ENCODE measurements around the gene RPL22.

RPL22 gene

DNA sequence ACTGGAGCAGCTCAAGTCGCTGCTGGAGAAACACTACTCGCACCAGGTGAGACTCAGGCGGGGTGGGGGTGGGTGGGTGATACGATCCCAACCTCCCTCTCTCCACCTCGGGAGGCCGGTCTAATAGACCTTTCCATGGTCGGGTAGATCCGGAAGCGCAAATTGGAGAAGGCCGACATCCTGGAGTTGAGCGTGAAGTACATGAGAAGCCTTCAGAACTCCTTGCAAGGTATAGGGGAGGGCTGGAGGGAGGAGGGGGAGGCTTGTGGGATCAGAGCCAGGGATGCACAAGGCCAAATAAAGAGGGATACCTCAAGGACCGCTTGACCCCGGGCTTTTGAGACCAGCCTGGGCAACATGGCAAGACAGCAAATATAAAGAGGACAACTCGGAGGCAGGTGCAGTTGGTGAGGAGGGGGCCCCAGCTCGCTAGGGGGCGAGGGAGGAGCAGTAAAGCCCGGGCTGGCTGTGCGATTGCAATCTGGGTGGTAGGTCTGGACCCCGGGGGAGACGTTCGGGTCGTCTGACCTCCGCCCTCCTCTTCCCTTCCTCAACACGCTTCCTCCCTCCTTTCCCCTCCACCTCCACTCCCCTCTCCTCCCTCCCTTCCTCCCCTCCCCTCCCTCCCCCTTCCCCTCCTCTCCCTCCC lies 45.1 kb upstream of the RPL22 start:
- no peak for DNase-seq (ENCODE audit: low read depth, low spot score)
- no peak overlapping the region for H3K9ac ChIP-seq (ENCODE audit: insufficient read length, low read depth)
- H3K27me3 ChIP-seq (ENCODE audit: insufficient read depth, insufficient read length), result peaks cover 64% of the 10 kb centered on the region
- no peaks in the 10 kb centered on the region for H3K9me3 ChIP-seq (ENCODE audit: insufficient read depth, low read length)
- H3K4me3 ChIP-seq (ENCODE audit: insufficient read length, low read depth), result no peak overlapping the region
- H3K36me3 ChIP-seq (ENCODE audit: insufficient read depth, insufficient read length, low read length), result no peaks in the 10 kb centered on the region
- no peaks in the 10 kb centered on the region for H3K4me1 ChIP-seq (ENCODE audit: insufficient read depth, insufficient read length)
- TF ChIP-seq SUZ12 (IDR thresholded peaks at IDR 0.05; ENCODE audit: extremely low read depth, insufficient read depth, insufficient read length) (no peak), YY1 (IDR thresholded peaks at IDR 0.05; ENCODE audit: insufficient read depth, insufficient read length) (no peak), ZNF274 (IDR thresholded peaks at IDR 0.05; ENCODE audit: low read depth, low read length) (no peak)

DNA sequence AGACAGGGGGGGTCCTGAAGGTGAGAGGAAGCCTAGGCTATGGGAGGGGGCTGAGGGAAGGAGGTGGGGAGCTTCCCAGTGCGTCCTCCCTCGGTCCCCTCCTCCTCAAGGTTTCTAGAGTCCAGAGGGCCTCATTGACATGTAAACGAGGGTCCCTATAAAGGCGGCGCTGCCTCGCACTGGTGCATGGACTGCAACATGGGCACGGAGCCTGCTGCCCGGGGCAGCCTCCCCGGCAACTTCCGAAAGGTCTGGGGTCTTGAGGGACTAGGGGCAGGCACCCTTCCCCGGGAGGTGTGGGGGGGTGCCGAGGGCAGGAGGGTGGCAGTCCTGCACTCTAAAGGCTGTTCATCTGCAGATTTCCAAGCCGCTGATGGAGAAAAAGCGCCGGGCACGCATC lies 44.6 kb upstream of the RPL22 start, which contains the start of gene HES3:
Gene HES3 (plus strand): TSS at position 187 of the 400 bp plus-strand sequence. CDS start 187 bp downstream, at position 374.
- H3K36me3 ChIP-seq (ENCODE audit: insufficient read depth, insufficient read length, low read length), result no peaks in the 10 kb centered on the region
- no peak within 1 kb of the TSS for H3K4me3 ChIP-seq (ENCODE audit: insufficient read length, low read depth)
- DNase-seq (ENCODE audit: low read depth, low spot score), result no peak
- H3K9ac ChIP-seq (ENCODE audit: insufficient read length, low read depth), result no peak within 1 kb of the TSS
- H3K9me3 ChIP-seq (ENCODE audit: insufficient read depth, low read length), result no peaks in the 10 kb centered on the region
- H3K4me1 ChIP-seq (ENCODE audit: insufficient read depth, insufficient read length), result no peaks in the 10 kb centered on the region
- TF ChIP-seq SUZ12 (IDR thresholded peaks at IDR 0.05; ENCODE audit: extremely low read depth, insufficient read depth, insufficient read length) (no peak), YY1 (IDR thresholded peaks at IDR 0.05; ENCODE audit: insufficient read depth, insufficient read length) (no peak), ZNF274 (IDR thresholded peaks at IDR 0.05; ENCODE audit: low read depth, low read length) (no peak)
- peaks cover 60% of the 10 kb centered on the region for H3K27me3 ChIP-seq (ENCODE audit: insufficient read depth, insufficient read length)

DNA sequence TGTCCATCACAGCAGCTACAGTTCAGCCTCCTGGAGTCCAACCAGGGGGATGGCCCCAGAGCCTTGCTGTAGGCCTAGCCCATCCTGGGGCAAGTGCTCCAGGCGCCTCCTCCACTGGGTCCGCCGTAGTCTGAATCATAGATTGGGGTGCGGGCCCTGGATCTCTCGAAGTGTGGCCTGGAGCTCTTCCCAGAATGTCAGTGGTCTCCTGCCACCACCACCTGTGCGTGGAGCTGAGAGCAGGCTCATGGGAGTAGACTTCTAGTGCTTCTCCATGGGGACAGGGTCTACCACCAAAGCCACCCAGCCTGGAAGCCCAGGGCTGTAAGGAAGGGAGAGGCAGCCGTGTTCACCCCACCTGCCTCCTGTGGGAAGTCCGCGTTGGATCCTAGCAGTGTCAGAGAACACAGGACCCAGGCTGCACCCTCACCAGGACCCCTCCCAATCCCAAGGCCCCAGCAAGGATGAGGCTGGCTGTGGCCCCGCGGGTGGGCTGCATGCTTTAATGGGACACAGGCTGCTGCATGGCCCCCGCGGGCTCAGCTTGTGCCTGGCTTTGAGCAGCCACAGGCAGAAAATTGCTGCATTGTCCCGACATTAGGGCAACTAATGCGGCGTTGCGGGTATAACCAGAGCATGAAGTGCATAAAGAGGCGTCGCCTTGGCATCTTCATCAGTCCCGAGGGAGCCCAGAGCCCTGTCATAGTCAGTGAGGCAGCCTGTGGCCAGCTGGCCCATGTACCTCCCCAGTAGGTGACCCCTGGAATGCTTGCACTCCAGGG lies 43.8 kb upstream of the RPL22 start:
- Histone ChIP-seq H3K4me1 (ENCODE audit: insufficient read depth, insufficient read length) (no peaks in the 10 kb centered on the region), H3K9me3 (ENCODE audit: insufficient read depth, low read length) (no peaks in the 10 kb centered on the region), H3K27me3 (ENCODE audit: insufficient read depth, insufficient read length) (peaks cover 53% of the 10 kb centered on the region), H3K9ac (ENCODE audit: insufficient read length, low read depth) (no peak overlapping the region), H3K36me3 (ENCODE audit: insufficient read depth, insufficient read length, low read length) (no peaks in the 10 kb centered on the region), H3K4me3 (ENCODE audit: insufficient read length, low read depth) (no peak overlapping the region)
- DNase-seq (ENCODE audit: low read depth, low spot score), result no peak
- TF ChIP-seq ZNF274 (IDR thresholded peaks at IDR 0.05; ENCODE audit: low read depth, low read length), result no peak
- TF ChIP-seq SUZ12 (IDR thresholded peaks at IDR 0.05; ENCODE audit: extremely low read depth, insufficient read depth, insufficient read length), result no peak
- TF ChIP-seq YY1 (IDR thresholded peaks at IDR 0.05; ENCODE audit: insufficient read depth, insufficient read length), result no peak

GRCh38 chr1:6241887-6242740 lies 42.7 kb upstream of the RPL22 start:
- no peak for DNase-seq (ENCODE audit: low read depth, low spot score)
- Histone ChIP-seq H3K4me3 (ENCODE audit: insufficient read length, low read depth) (no peak overlapping the region), H3K9me3 (ENCODE audit: insufficient read depth, low read length) (no peaks in the 10 kb centered on the region), H3K27me3 (ENCODE audit: insufficient read depth, insufficient read length) (peaks cover 41% of the 10 kb centered on the region), H3K36me3 (ENCODE audit: insufficient read depth, insufficient read length, low read length) (no peaks in the 10 kb centered on the region), H3K9ac (ENCODE audit: insufficient read length, low read depth) (peak overlapping the region; percentile 56), H3K4me1 (ENCODE audit: insufficient read depth, insufficient read length) (no peaks in the 10 kb centered on the region)
- no peak for TF ChIP-seq ZNF274 (IDR thresholded peaks at IDR 0.05; ENCODE audit: low read depth, low read length)
- TF ChIP-seq SUZ12 (IDR thresholded peaks at IDR 0.05; ENCODE audit: extremely low read depth, insufficient read depth, insufficient read length), result no peak
- no peak for TF ChIP-seq YY1 (IDR thresholded peaks at IDR 0.05; ENCODE audit: insufficient read depth, insufficient read length)

GRCh38 chr1:6241107-6241886 lies 41.9 kb upstream of the RPL22 start:
- H3K36me3 ChIP-seq (ENCODE audit: insufficient read depth, insufficient read length, low read length), result no peaks in the 10 kb centered on the region
- peak overlapping the region; percentile 56 for H3K9ac ChIP-seq (ENCODE audit: insufficient read length, low read depth)
- TF ChIP-seq YY1 (IDR thresholded peaks at IDR 0.05; ENCODE audit: insufficient read depth, insufficient read length) (no peak), SUZ12 (IDR thresholded peaks at IDR 0.05; ENCODE audit: extremely low read depth, insufficient read depth, insufficient read length) (no peak), ZNF274 (IDR thresholded peaks at IDR 0.05; ENCODE audit: low read depth, low read length) (no peak)
- H3K4me3 ChIP-seq (ENCODE audit: insufficient read length, low read depth), result no peak overlapping the region
- no peak for DNase-seq (ENCODE audit: low read depth, low spot score)
- H3K27me3 ChIP-seq (ENCODE audit: insufficient read depth, insufficient read length), result peaks cover 34% of the 10 kb centered on the region
- H3K4me1 ChIP-seq (ENCODE audit: insufficient read depth, insufficient read length), result no peaks in the 10 kb centered on the region
- H3K9me3 ChIP-seq (ENCODE audit: insufficient read depth, low read length), result no peaks in the 10 kb centered on the region

DNA sequence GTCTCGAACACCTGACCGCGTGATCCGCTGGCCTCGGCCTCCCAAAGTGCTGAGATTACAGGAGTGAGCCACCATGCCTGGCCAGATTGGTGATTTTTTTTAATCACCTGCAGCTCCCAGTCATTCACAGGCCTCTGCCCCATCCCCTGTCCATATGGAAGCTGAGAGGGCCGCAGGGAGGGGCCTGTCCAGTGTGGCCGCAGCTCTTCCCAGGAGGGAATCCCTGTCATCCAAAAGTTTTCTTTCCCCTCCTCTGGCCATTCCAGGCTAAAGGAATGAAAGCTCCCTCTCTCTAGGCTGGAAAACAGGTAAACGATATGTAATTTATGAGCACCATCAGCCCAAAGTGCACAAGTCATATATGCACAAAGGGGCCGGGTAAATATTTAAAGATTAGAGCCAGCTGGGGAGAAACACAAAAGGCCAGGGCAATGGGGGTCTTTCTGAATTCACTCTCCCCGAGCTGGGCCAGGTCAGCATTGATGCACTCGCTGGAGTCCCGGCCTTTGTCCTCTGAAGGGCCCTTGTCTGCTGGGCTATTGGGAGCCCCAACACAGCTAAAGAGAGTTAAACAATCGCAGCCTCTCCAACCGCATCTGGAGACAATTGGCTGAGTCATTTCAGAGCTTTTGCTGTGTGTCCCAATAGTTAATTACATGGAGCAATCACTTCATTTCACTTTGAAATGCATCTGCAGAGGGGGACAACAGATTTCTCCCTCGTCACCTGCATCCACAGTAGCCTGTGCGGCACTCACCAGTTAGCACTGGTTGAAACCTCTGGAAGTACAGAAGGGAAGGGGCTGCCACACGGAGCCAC lies 40.8 kb upstream of the RPL22 start:
- Histone ChIP-seq H3K27me3 (ENCODE audit: insufficient read depth, insufficient read length) (peaks cover 32% of the 10 kb centered on the region), H3K4me1 (ENCODE audit: insufficient read depth, insufficient read length) (no peaks in the 10 kb centered on the region), H3K36me3 (ENCODE audit: insufficient read depth, insufficient read length, low read length) (no peaks in the 10 kb centered on the region), H3K9ac (ENCODE audit: insufficient read length, low read depth) (peak overlapping the region; percentile 21), H3K4me3 (ENCODE audit: insufficient read length, low read depth) (no peak overlapping the region), H3K9me3 (ENCODE audit: insufficient read depth, low read length) (no peaks in the 10 kb centered on the region)
- TF ChIP-seq YY1 (IDR thresholded peaks at IDR 0.05; ENCODE audit: insufficient read depth, insufficient read length), result no peak
- no peak for TF ChIP-seq ZNF274 (IDR thresholded peaks at IDR 0.05; ENCODE audit: low read depth, low read length)
- TF ChIP-seq SUZ12 (IDR thresholded peaks at IDR 0.05; ENCODE audit: extremely low read depth, insufficient read depth, insufficient read length), result no peak
- DNase-seq (ENCODE audit: low read depth, low spot score), result no peak
